Ovary (tissue), 9 donors: ENCODE measurements around the gene SSTR5. TPM values are rescaled to one million over a fixed set of nuclear protein-coding genes. Genes with fewer than 3 reads are reported as not detected.

Experiments
- DNase-seq, 5 donors: peaks; one replicate each; pipeline ENCODE4 v3.0.0-alpha.2; 2019 to 2020
- H3K27ac ChIP-seq, 2 donors: fragments of 200-600 bp; one replicate each; pipeline versions ENCODE4 v1.5.1 to v1.8.0; 2019 to 2022
- H3K27me3 ChIP-seq: fragments of 200-600 bp; one replicate; pipeline ENCODE4 v1.8.0; 2022
- H3K36me3 ChIP-seq: fragments of 200-600 bp; sonication (generic); one replicate; pipeline ENCODE4 v1.5.1; 2019
- H3K4me1 ChIP-seq: one replicate; pipeline ENCODE4 v1.8.1; 2013; ENCODE audit warnings: mild to moderate bottlenecking, moderate library complexity; ENCODE audit not compliant: insufficient read depth
- H3K4me3 ChIP-seq: fragments of 200-600 bp; sonication (generic); one replicate; pipeline ENCODE4 v1.5.1; 2017
- H3K9me3 ChIP-seq, 2 donors: fragments of 200-600 bp in 1 of 2; sonication (generic) in 1 of 2; one replicate each; pipeline versions ENCODE4 v1.5.1 to v1.8.1; 2013 to 2019; ENCODE audit warnings: mild to moderate bottlenecking in 1 of 2, moderate library complexity in 1 of 2
- EP300 ChIP-seq: sonication (generic); formaldehyde crosslinking; IDR thresholded peaks from one replicate; pipeline ENCODE4 v1.6.1; 2017; ENCODE audit warnings: antibody characterized with exemption
- POLR2A ChIP-seq: fragments of 450-650 bp; IDR thresholded peaks from one replicate; pipeline ENCODE4 v1.6.1; 2017; ENCODE audit warnings: antibody characterized with exemption, mild to moderate bottlenecking, moderate library complexity
- WGBS, 3 donors: extraction: QIAGEN DNeasy Blood & Tissue Kit in 1 of 3; methylation state at CpG; one replicate each; pipeline versions ENCODE4 v1.1.5 to v1.1.7; 2013 to 2017; 5-methylcytosine and 5-hydroxymethylcytosine counted together
- intact Hi-C, 4 donors: fragments of 100-400 bp; cut with DNase I; formaldehyde crosslinking; loops; one replicate each; pipeline versions ENCODE4 v1.11.0 to v1.15.1; 2022 to 2023
- polyA plus RNA-seq, 2 donors: library from polyadenylated mRNA; stranded (reverse); fragments of 200-250 nt in 1 of 2; fragments of 350-450 nt in 1 of 2; fragmentation: Illumina TruSeq in 1 of 2; extraction: RNeasy Lipid Tissue Mini Kit (QIAGEN cat#74804) in 1 of 2; gene quantifications; one replicate each; pipeline ENCODE4 v1.2.3, GENCODE V29; 2013 to 2014
- total RNA-seq, 7 donors: library from RNA; depleted of rRNA in 2 of 7; stranded (reverse); fragments of >200 nt in 2 of 7; fragmentation: NEBNext Ultra II Directional in 3 of 7; extraction: Animal tissue kit (Norgen Biotek cat#: 25700) in 3 of 7; gene quantifications; one replicate each; pipeline versions ENCODE4 v1.1.0 to v1.2.4, GENCODE V29; 2016 to 2023
- TF ChIP-seq, protein P1 (sequence below), 3 donors: fragments of 450-650 bp in 2 of 3; fragments of 200-600 bp in 1 of 3; IDR thresholded peaks; one replicate each; pipeline versions ENCODE4 v1.5.1 to v1.8.0; 2016 to 2022; ENCODE audit warnings: antibody characterized with exemption in 3 of 3, mild to moderate bottlenecking in 1 of 3
- donor health status: DM: no; HTN: no; CAD: no; lungs with moderate emphysema.
- donor health status: DM: no; HTN: no; CAD: no.
- donor health status: Bipolar disorder and iron deficiency.
- donor health status: DM: yes; HTN: yes; CAD: no.
- donor health status: DM: no; HTN: no; CAD: no.
- donor health status: DM: yes; HTN: yes; CAD: no.

SSTR5 gene
- total and polyA plus RNA-seq, 9 donors, result not detected

DNA sequence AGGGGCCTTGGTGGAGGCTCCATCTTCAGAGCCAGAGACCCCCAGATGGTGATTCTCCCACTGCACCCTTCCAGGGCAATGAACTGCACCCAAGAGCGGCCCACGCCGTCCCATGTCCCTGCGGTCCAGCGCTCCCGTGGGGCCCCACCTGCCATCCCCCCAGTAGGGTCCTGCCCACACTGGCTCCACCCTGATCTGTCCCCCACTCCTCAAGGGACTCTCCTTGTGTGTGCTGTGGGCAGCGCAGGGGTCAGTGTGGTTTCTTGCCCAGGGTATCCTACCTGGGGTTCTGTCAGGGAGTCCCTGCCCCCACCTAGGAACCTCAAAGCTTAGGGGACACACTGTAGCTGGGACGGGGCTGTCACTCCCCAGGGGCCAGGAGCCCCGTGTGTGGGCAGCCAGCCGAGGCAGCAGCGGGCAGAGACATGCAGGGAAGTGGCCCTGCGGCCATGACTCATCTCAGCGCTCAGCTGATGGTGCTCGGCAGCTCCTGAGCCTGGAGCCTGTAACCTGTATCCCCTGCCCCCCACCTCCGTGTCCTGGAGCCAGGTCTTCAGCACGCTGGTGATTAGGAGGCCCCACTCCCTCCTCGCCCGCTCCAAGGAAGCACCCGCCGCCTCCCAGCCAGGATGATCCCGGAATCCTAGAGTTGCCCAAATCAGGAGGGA is 35.7 kb upstream of the SSTR5 start:
- peaks cover 0 to 4% of the 10 kb centered on the region in 2 donors for H3K9me3 ChIP-seq
- TF ChIP-seq, protein P1, sequence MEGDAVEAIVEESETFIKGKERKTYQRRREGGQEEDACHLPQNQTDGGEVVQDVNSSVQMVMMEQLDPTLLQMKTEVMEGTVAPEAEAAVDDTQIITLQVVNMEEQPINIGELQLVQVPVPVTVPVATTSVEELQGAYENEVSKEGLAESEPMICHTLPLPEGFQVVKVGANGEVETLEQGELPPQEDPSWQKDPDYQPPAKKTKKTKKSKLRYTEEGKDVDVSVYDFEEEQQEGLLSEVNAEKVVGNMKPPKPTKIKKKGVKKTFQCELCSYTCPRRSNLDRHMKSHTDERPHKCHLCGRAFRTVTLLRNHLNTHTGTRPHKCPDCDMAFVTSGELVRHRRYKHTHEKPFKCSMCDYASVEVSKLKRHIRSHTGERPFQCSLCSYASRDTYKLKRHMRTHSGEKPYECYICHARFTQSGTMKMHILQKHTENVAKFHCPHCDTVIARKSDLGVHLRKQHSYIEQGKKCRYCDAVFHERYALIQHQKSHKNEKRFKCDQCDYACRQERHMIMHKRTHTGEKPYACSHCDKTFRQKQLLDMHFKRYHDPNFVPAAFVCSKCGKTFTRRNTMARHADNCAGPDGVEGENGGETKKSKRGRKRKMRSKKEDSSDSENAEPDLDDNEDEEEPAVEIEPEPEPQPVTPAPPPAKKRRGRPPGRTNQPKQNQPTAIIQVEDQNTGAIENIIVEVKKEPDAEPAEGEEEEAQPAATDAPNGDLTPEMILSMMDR (IDR thresholded peaks at IDR 0.05), result no peak
- no peak for TF ChIP-seq POLR2A
- TF ChIP-seq EP300, result no peak
- H3K4me1 ChIP-seq, result no peaks in the 10 kb centered on the region
- H3K27me3 ChIP-seq, result no peaks in the 10 kb centered on the region
- H3K4me3 ChIP-seq, result no peak overlapping the region
- H3K36me3 ChIP-seq, result no peaks in the 10 kb centered on the region
- no peak for DNase-seq
- no peak overlapping the region for H3K27ac ChIP-seq
- WGBS, 3 donors, result 47 to 75% (median 49%) methylated on average over 9 to 21 of the region's 21 CpGs
- intact Hi-C loops, result no loop called here

DNA sequence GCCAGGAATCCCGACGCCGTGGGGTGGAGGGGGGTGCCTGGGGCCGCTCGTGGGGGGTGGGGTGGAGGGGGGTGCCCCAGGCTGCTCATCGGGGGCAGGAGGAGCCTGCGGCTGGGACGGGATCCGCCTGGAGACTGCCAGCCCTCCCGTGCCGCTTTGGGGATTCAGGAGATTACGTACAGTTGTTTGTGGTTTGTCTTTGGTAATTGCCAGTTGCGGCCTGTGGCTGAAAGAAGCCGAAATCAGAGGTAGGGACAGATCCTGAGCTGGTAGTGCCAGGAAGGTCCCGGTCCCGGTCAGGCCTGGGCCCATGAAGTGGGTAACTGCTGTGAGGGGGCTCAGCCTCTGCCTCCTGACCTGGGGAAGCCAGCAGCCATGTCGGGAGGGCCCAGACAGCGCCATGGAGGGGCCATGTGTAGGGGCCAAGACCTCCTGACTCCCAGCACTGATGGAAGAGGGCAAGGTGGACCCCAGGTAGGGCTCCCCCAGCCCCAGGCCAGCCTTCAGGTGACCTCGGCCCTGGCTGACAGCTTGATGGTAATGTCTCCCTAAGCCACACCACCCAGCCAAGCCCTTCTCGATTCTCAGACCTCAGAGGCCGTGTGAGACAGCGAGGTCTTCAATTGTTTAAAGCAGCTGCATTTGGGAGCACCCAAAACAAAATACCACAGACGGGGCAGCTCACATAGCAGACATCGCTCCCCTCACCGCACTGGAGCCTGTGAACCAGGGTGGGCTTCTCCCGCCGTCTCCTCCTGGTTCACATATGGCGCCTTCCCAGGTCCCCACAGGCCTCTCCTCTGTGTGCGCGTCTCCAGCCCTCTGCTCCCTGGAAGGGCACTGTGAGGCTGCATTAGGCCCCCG is 34.9 kb upstream of the SSTR5 start:
- 63 to 72% (median 63%) methylated on average over 26 to 31 of the region's 31 CpGs for WGBS, 3 donors
- TF ChIP-seq POLR2A (no peak), EP300 (no peak)
- TF ChIP-seq, protein P1 (IDR thresholded peaks at IDR 0.05), result no peak

DNA sequence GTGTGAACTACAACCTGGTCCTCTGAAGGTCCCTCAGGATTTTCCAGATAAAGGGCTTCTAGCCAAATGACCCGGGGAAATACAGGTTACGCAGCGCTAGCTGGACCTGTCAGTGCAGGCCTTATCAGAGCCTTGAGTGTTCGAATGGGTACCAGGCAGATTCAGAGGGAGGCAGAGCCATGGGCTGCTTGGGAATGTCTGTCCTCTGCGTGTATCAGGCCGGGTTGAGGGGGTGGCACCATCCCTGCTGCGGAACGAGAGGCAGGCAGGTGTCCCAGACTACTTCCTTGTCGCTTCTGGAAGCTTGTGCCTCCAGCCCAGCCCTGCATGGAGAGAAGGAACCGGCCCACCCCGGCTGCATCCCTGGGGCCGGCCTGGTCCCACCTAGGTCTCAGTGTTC is 33.6 kb upstream of the SSTR5 start:
- no peak for DNase-seq
- no peaks in the 10 kb centered on the region for H3K36me3 ChIP-seq
- no peaks in the 10 kb centered on the region for H3K4me1 ChIP-seq
- intact Hi-C loops, result no loop called here
- H3K27ac ChIP-seq, result no peak overlapping the region
- no peaks in the 10 kb centered on the region for H3K27me3 ChIP-seq
- no peak overlapping the region for H3K4me3 ChIP-seq
- WGBS, 3 donors, result 80 to 85% (median 84%) methylated on average over 12 of the region's 12 CpGs
- TF ChIP-seq EP300 (no peak), POLR2A (no peak)
- TF ChIP-seq, protein P1 (IDR thresholded peaks at IDR 0.05), result no peak
- H3K9me3 ChIP-seq, result peaks cover 0 to 5% of the 10 kb centered on the region in 2 donors

More for the DNA sequence above, 34.9 kb upstream of the SSTR5 start:
- H3K27ac ChIP-seq, result no peak overlapping the region
- H3K9me3 ChIP-seq, result peaks cover 0 to 5% of the 10 kb centered on the region in 2 donors
- H3K27me3 ChIP-seq, result no peaks in the 10 kb centered on the region
- H3K4me3 ChIP-seq, result no peak overlapping the region
- no peaks in the 10 kb centered on the region for H3K36me3 ChIP-seq
- no peak for DNase-seq
- intact Hi-C loops, result no loop called here
- no peaks in the 10 kb centered on the region for H3K4me1 ChIP-seq

GRCh38 chr16:1039762-1040161 is 32.8 kb upstream of the SSTR5 start:
- H3K27ac ChIP-seq, result no peak overlapping the region
- peaks cover 0 to 5% of the 10 kb centered on the region in 2 donors for H3K9me3 ChIP-seq
- no peak overlapping the region for H3K4me3 ChIP-seq
- no peaks in the 10 kb centered on the region for H3K27me3 ChIP-seq
- no peak for DNase-seq
- TF ChIP-seq, protein P1 (IDR thresholded peaks at IDR 0.05), result no peak
- TF ChIP-seq POLR2A, result no peak
- no peak for TF ChIP-seq EP300
- no peaks in the 10 kb centered on the region for H3K36me3 ChIP-seq
- no peaks in the 10 kb centered on the region for H3K4me1 ChIP-seq
- 67 to 78% (median 68%) methylated on average over 11 of the region's 11 CpGs for WGBS, 3 donors
- intact Hi-C loops, result no loop called here
